HepG2 (cell line): Measurements from ENCODE around the gene CDR2L. TPM values are rescaled to one million over a fixed set of nuclear protein-coding genes. Genes with fewer than 3 reads are reported as not detected.

Experiments used
- ARNT2 ChIP-seq: sonication (generic); formaldehyde crosslinking; IDR thresholded peaks from 2 replicates; pipeline ENCODE4 v1.8.0; 2022; ENCODE audit warnings: mild to moderate bottlenecking, low read depth, missing genetic modification reagents, moderate library complexity
- ATAD3A ChIP-seq: sonication (generic); formaldehyde crosslinking; IDR thresholded peaks from 2 replicates; pipeline ENCODE4 v1.4.0; 2020; ENCODE audit warnings: missing genetic modification reagents
- FOXP1 ChIP-seq, 2 experiments: fragments of 450-650 bp in 1 of 2; IDR thresholded peaks; 2 replicates each; pipeline ENCODE4 v1.6.1; 2017 to 2018; ENCODE audit warnings: antibody characterized with exemption in 1 of 2
- JUND ChIP-seq: sonication (generic); formaldehyde crosslinking; IDR thresholded peaks from 2 replicates; pipeline ENCODE4 v1.8.0; 2022; ENCODE audit warnings: mild to moderate bottlenecking, missing genetic modification reagents
- KDM1A ChIP-seq: IDR thresholded peaks from 2 replicates; pipeline ENCODE4 v1.6.1; 2016; ENCODE audit warnings: missing compliant biosample characterization
- PAX8 ChIP-seq: sonication (generic); formaldehyde crosslinking; IDR thresholded peaks from 2 replicates; pipeline ENCODE4 v1.8.0; 2022; ENCODE audit warnings: mild to moderate bottlenecking, missing genetic modification reagents, borderline replicate concordance
- RXRA ChIP-seq: sonication (generic); formaldehyde crosslinking; IDR thresholded peaks from 2 replicates; pipeline ENCODE4 v1.5.1; 2020; ENCODE audit warnings: missing genetic modification reagents
- SIX1 ChIP-seq: sonication (generic); formaldehyde crosslinking; IDR thresholded peaks from 2 replicates; pipeline ENCODE4 v1.4.0; 2020; ENCODE audit warnings: missing genetic modification reagents, borderline replicate concordance
- SPEN ChIP-seq: sonication (generic); formaldehyde crosslinking; IDR thresholded peaks from 2 replicates; pipeline ENCODE4 v1.5.1; 2020; ENCODE audit warnings: low read depth, mild to moderate bottlenecking, missing genetic modification reagents
- TBX2 ChIP-seq: sonication (generic); formaldehyde crosslinking; IDR thresholded peaks from 2 replicates; pipeline ENCODE4 v1.5.0; 2020; ENCODE audit warnings: missing genetic modification reagents, mild to moderate bottlenecking, borderline replicate concordance
- ZBTB8A ChIP-seq: sonication (generic); formaldehyde crosslinking; IDR thresholded peaks from 2 replicates; pipeline ENCODE4 v1.4.0; 2020; ENCODE audit warnings: mild to moderate bottlenecking, low read depth, missing genetic modification reagents, borderline replicate concordance
- ZMAT3 ChIP-seq: sonication (generic); formaldehyde crosslinking; conservative IDR thresholded peaks from 2 replicates; pipeline ENCODE4 v1.7.0; 2021; ENCODE audit warnings: missing genetic modification reagents
- ZNF18 ChIP-seq: sonication (generic); formaldehyde crosslinking; IDR thresholded peaks from 2 replicates; pipeline ENCODE4 v1.8.0; 2022; ENCODE audit warnings: mild to moderate bottlenecking, missing genetic modification reagents; ENCODE audit not compliant: insufficient replicate concordance
- ZNF20 ChIP-seq: sonication (generic); formaldehyde crosslinking; IDR thresholded peaks from 2 replicates; pipeline ENCODE4 v1.4.0; 2020; ENCODE audit warnings: mild to moderate bottlenecking, moderate library complexity, missing genetic modification reagents
- ZNF225 ChIP-seq: sonication (generic); formaldehyde crosslinking; IDR thresholded peaks from 2 replicates; pipeline ENCODE4 v1.4.0; 2020; ENCODE audit warnings: mild to moderate bottlenecking, missing genetic modification reagents
- ZNF274 ChIP-seq: sonication (generic); formaldehyde crosslinking; IDR thresholded peaks from 2 replicates; pipeline ENCODE4 v1.5.1; 2020; ENCODE audit warnings: mild to moderate bottlenecking, missing genetic modification reagents
- ZNF737 ChIP-seq: sonication (generic); formaldehyde crosslinking; IDR thresholded peaks from 2 replicates; pipeline ENCODE4 v1.5.0; 2020; ENCODE audit warnings: missing genetic modification reagents, mild to moderate bottlenecking, borderline replicate concordance
- ZNF761 ChIP-seq: sonication (generic); formaldehyde crosslinking; conservative IDR thresholded peaks from 2 replicates; pipeline ENCODE4 v1.4.0; 2020; ENCODE audit warnings: mild to moderate bottlenecking, missing genetic modification reagents
- ZNF800 ChIP-seq: sonication (generic); formaldehyde crosslinking; IDR thresholded peaks from 2 replicates; pipeline ENCODE4 v1.4.0; 2020; ENCODE audit warnings: missing genetic modification reagents
- polyA plus RNA-seq, 8 experiments: library from polyadenylated mRNA; depleted of rRNA in 3 of 8; stranded (reverse) in 7 of 8; unstranded in 1 of 8; fragments of >200 nt; fragmentation: Illumina TruSeq in 4 of 8; extraction: Trizol in 4 of 8; gene quantifications; 2 replicates each; pipeline versions ENCODE4 v1.2.1 to v1.2.3, GENCODE V29; 2011 to 2016; ENCODE audit warnings: low read depth in 4 of 8, missing spikeins in 1 of 8, mixed read lengths in 1 of 8; ENCODE audit not compliant: insufficient read depth in 1 of 8
- total RNA-seq, 5 experiments: library from RNA; depleted of rRNA; stranded (reverse); fragments of >200 nt; fragmentation: Illumina TruSeq; extraction: Trizol; gene quantifications; 2 replicates each; pipeline ENCODE4 v1.2.3, GENCODE V29; 2016; ENCODE audit warnings: low read depth in 1 of 5
- TF ChIP-seq, protein P1 (sequence below): IDR thresholded peaks from 2 replicates; pipeline ENCODE4 v1.6.1; 2016

The CDR2L gene
- total and polyA plus RNA-seq, 2 of the 13 experiments (the other 11 are each of a cell fraction or from before 2014, with no cell fraction given), result 1.9 to 2.1 TPM

GRCh38 chr17:74981979-74982662 is 5.3 kb upstream of the CDR2L start (continued):
- peak; percentile 96 for TF ChIP-seq ZNF800
- TF ChIP-seq ZNF761 (CRISPR knock-in tag), result peak; percentile 91
- 0 out of 2 replicates have a peak, but pooled peaks have one; percentile 8 for TF ChIP-seq KDM1A (CRISPR knock-in tag)
- peak; percentile 88 for TF ChIP-seq ARNT2 (CRISPR knock-in tag)
- 0 out of 2 replicates have a peak, but pooled peaks have one; percentile 77 for TF ChIP-seq ZNF225 (CRISPR knock-in tag)
- no peak for TF ChIP-seq ZNF737 (CRISPR knock-in tag)
- no peak for TF ChIP-seq SIX1 (CRISPR knock-in tag)
- peak; percentile 89 for TF ChIP-seq TBX2
- 0 out of 2 replicates have a peak, but pooled peaks have one; percentile 60 for TF ChIP-seq JUND (CRISPR knock-in tag)
- TF ChIP-seq SPEN (CRISPR knock-in tag), result peak; percentile 94
- peak; percentile 96 for TF ChIP-seq ZNF274
- TF ChIP-seq ZMAT3 (CRISPR knock-in tag), result peak; percentile 98
- TF ChIP-seq PAX8, result 0 out of 2 replicates have a peak, but pooled peaks have one; percentile 77
- peak; percentile 77 for TF ChIP-seq ZNF18 (CRISPR knock-in tag)
- TF ChIP-seq FOXP1 (IDR thresholded peaks at IDR 0.05), result no peak
- no peak for TF ChIP-seq FOXP1 (CRISPR knock-in tag; IDR thresholded peaks at IDR 0.05)
- no peak for TF ChIP-seq ATAD3A (CRISPR knock-in tag)
- TF ChIP-seq, protein P1, sequence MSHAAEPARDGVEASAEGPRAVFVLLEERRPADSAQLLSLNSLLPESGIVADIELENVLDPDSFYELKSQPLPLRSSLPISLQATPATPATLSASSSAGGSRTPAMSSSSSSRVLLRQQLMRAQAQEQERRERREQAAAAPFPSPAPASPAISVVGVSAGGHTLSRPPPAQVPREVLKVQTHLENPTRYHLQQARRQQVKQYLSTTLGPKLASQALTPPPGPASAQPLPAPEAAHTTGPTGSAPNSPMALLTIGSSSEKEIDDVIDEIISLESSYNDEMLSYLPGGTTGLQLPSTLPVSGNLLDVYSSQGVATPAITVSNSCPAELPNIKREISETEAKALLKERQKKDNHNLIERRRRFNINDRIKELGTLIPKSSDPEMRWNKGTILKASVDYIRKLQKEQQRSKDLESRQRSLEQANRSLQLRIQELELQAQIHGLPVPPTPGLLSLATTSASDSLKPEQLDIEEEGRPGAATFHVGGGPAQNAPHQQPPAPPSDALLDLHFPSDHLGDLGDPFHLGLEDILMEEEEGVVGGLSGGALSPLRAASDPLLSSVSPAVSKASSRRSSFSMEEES, result no peak
- TF ChIP-seq ZBTB8A (CRISPR knock-in tag), result no peak
- no peak for TF ChIP-seq ZNF20
- no peak for TF ChIP-seq RXRA (CRISPR knock-in tag)
